Fibroblast of pulmonary artery (primary cell): Measurements from ENCODE around the gene HAUS5.
"Not testable (repeated sequence)": the region's sequence is repeated elsewhere in the genome, so short reads cannot be mapped to it uniquely, and the experiment has no call there.

Experiments
- DNase-seq: peaks from one replicate; pipeline ENCODE4 v3.0.0-alpha.2; 2010; ENCODE audit warnings: low read depth
- H3K4me3 ChIP-seq: replicated peaks from 2 replicates; pipeline ENCODE4 v1.5.1; 2011; ENCODE audit warnings: low read depth, mild to moderate bottlenecking, control low read depth, low read length, moderate library complexity
- CTCF ChIP-seq: IDR thresholded peaks from 2 replicates; pipeline ENCODE4 v1.5.1; 2011; ENCODE audit warnings: mild to moderate bottlenecking, control low read depth, low read length, inconsistent platforms; ENCODE audit errors: missing control alignments

The HAUS5 gene

GRCh38 chr19:35590875-35591274, 21.7 kb upstream of the HAUS5 start:
- DNase-seq, result no peak
- no peak for TF ChIP-seq CTCF
- H3K4me3 ChIP-seq, result no peak overlapping the region

DNA sequence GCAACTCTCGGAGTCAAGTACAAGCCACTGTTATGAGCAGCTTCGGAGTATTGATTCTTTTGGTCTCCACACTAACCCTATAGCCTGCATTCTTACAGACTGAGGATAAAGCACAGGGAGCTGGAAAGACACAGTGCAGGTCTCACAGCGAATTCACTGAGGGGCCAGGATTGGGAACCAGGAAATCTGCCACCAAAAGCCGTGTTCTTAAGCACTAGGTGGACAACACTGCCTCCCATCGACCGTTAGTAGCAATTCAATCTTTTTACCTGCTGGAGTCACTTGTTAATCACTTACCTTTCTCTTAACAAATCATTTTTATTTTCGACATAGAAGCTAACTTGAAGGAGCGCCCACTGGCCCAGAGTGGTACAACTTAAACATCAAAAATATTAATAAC, 20.3 kb upstream of the HAUS5 start:
- no peak overlapping the region for H3K4me3 ChIP-seq
- TF ChIP-seq CTCF, result peak; percentile 63
- peak; percentile 71 for DNase-seq

DNA sequence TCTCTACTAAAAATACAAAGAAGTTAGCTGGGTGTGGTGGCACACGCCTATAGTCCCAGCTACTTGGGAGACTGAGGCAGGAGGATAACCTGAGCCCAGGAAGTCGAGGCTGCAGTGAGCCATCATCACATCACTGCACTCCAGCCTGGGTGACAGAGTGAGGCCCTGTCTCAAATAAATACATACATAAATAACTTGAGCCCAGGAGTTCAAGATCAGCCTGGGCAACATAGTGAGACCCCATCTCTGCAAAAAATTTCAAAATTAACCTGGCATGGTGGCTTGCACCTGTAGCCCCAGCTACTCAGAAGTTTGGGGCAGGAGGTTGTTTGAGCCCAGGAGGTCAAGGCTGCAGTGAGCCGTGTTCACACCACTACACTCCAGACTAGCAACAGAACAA, 17.5 kb upstream of the HAUS5 start:
- H3K4me3 ChIP-seq, DNase-seq: not testable (repeated sequence)

DNA sequence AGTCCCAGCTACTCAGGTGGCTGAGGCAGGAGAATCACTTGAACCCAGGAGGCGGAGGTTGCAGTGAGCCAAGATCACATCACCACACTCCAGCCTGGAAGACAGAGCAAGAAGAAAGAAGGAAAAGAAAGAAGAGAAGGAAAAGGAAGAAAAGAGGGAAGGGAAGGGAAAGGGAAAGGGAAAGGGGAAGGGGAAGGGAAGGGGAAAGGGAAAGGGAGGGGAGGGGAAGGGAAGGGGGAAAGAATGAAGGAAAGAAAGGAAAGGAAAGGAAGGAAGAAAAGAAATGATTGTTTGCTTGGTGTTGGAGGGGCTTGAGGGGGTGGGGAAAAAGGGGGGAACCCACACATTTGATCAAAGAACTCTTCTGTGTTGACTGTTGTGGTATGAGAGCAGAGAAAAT, 16.6 kb upstream of the HAUS5 start:
- no peak for DNase-seq
- no peak overlapping the region for H3K4me3 ChIP-seq
- TF ChIP-seq CTCF, result no peak

DNA sequence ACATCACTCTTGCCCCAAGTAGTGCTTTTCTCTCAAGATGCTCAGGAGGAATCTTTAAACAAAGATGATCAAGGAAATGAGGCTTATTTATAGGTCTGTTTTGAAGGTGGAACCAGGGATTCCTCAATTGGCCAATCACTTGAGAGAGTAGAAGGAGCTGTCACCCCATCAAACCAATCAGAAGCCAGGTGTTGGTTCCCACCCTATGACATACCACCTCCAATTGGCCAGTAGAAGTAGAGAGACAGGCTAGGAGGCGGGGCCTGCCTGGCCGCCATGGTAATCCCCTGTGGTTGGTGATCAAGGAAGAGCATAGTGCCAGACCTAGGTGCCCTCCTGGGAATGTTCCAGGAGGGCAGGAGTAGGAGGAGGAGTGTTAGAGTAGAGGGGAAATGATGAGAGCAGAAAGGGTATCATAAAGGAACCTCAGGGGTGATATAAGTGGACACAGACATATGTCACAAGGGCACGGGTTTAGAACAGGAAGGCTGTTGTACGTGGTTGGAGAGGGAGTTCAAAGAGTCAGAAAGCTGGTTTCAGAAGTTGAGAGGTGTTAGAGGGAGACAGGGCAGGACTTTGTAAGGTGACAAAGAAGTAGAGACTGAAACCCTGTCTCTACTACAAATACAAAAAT, 16.1 kb upstream of the HAUS5 start:
- no peak for TF ChIP-seq CTCF
- peak; percentile 14 for DNase-seq
- H3K4me3 ChIP-seq, result no peak overlapping the region

- no peak for DNase-seq
- no peak for TF ChIP-seq CTCF
- no peak overlapping the region for H3K4me3 ChIP-seq
Measured at GRCh38 chr19:35601971-35602370, 10.6 kb upstream of the HAUS5 start.

GRCh38 chr19:35604436-35604835, 8.1 kb upstream of the HAUS5 start:
- not testable (repeated sequence) for DNase-seq, H3K4me3 ChIP-seq

DNA sequence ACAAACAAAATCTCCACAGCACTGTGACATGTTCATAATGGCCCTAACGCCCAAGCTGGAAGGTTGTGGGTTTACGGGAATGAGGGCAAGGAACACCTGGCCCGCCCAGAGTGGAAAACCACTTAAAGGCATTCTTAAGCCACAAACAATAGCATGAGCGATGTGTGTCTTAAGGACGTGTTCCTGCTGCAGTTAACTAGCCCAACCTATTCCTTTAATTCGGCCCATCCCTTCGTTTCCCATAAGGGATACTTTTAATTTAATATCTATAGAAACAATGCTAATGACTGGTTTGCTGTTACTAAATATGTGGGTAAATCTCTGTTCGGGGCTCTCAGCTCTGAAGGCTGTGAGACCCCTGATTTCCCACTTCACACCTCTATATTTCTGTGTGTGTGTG, 5.4 kb upstream of the HAUS5 start:
- H3K4me3 ChIP-seq, DNase-seq: not testable (repeated sequence)

DNA sequence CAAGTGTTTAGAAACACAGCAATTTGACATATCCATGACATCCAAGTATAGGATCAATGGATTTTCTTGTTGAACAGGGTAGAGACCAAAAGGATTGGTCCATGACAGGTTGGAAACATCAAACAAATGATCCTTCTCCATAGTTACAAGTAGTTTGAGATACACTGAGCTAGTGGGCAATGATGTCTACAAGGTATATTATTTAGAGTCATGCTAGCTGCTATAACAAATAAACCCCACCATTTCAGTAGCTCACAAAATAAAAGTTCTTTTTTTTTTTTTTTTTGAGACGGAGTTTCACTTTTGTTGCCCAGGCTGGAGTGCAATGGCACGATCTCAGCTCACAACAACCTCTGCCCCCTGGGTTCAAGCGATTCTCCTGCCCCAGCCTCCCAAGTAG, 4.9 kb upstream of the HAUS5 start:
- no peak overlapping the region for H3K4me3 ChIP-seq
- no peak for DNase-seq
- TF ChIP-seq CTCF, result no peak
